IMR-90 (cell line): ENCODE measurements around the gene EHBP1. TPM values are rescaled to one million over a fixed set of nuclear protein-coding genes. Genes with fewer than 3 reads are reported as not detected.

ENCODE experiments used
- ATAC-seq: fragments of 200-7000 bp; cut with Tn5 transposase; 2 replicates; pipeline ENCODE4 v1.9.1; 2020; ENCODE audit warnings: low read depth, mild to moderate bottlenecking, moderate library complexity
- BruUV-seq: library from RNA; stranded (reverse); fragments of 400-500 nt; replicated peaks from 2 replicates; lab custom pipeline; 2021; lab: Mats Ljungman, UMichigan
- CTCF ChIA-PET: fragments of 300-600 bp; formaldehyde crosslinking; extraction: SDS; loops from one replicate; lab custom pipeline; 2021; ENCODE audit warnings: antibody characterized with exemption; lab: Yijun Ruan, JAX
- POLR2A ChIA-PET: fragments of 300-600 bp; sonication (Branson Sonifier 250); formaldehyde crosslinking; loops from one replicate; lab custom pipeline; 2022; ENCODE audit warnings: antibody characterized with exemption; ENCODE audit not compliant: unreplicated experiment; lab: Charles Lee
- DNase-seq: peaks from one replicate; pipeline ENCODE4 v3.0.0; 2013
- H2AFZ ChIP-seq: replicated peaks from 2 replicates; pipeline ENCODE3; 2013; ENCODE audit warnings: low read length, mild to moderate bottlenecking; ENCODE audit not compliant: poor library complexity
- H2AK5ac ChIP-seq: 2 replicates; pipeline ENCODE4 v1.6.1; 2013; ENCODE audit warnings: low read depth, low read length, inconsistent platforms
- H2AK9ac ChIP-seq: replicated peaks from 2 replicates; pipeline ENCODE3; 2013; ENCODE audit warnings: mild to moderate bottlenecking, low read depth, low read length, moderate library complexity; ENCODE audit not compliant: poor library complexity
- H2BK120ac ChIP-seq: 2 replicates; pipeline ENCODE4 v1.6.1; 2013; ENCODE audit warnings: low read depth, low read length, inconsistent platforms
- H2BK15ac ChIP-seq: 3 replicates; pipeline ENCODE4 v1.6.1; 2013; ENCODE audit warnings: low read depth, low read length, inconsistent platforms
- H2BK20ac ChIP-seq: 2 replicates; pipeline ENCODE4 v1.6.1; 2013; ENCODE audit warnings: low read depth, mild to moderate bottlenecking, inconsistent platforms, low read length, moderate library complexity
- H2BK5ac ChIP-seq: 2 replicates; pipeline ENCODE4 v1.6.1; 2013; ENCODE audit warnings: mild to moderate bottlenecking, low read depth, low read length, inconsistent platforms; ENCODE audit not compliant: poor library complexity, severe bottlenecking
- H3K14ac ChIP-seq: replicated peaks from 2 replicates; pipeline ENCODE4 v1.6.1; 2013; ENCODE audit warnings: low read depth, low read length, inconsistent platforms
- H3K18ac ChIP-seq: 2 replicates; pipeline ENCODE4 v1.6.1; 2013; ENCODE audit warnings: low read depth, low read length, control low read depth
- H3K23ac ChIP-seq: 2 replicates; pipeline ENCODE4 v1.6.1; 2013; ENCODE audit warnings: low read depth, low read length, inconsistent platforms
- H3K27ac ChIP-seq: 2 replicates; pipeline ENCODE4 v1.5.1; 2013; ENCODE audit warnings: mild to moderate bottlenecking, control low read depth, low read length; ENCODE audit not compliant: insufficient read depth
- H3K27me3 ChIP-seq: 2 replicates; pipeline ENCODE4 v1.6.1; 2013; ENCODE audit warnings: low read length; ENCODE audit not compliant: control insufficient read depth, insufficient read depth
- H3K36me3 ChIP-seq: 2 replicates; pipeline ENCODE4 v1.6.1; 2013; ENCODE audit warnings: low read length, mixed read lengths; ENCODE audit not compliant: control insufficient read depth, insufficient read depth
- H3K4ac ChIP-seq: 2 replicates; pipeline ENCODE4 v1.6.1; 2013; ENCODE audit warnings: low read depth, low read length, inconsistent platforms
- H3K4me1 ChIP-seq: 2 replicates; pipeline ENCODE4 v1.6.1; 2013; ENCODE audit warnings: low read length, mixed read lengths; ENCODE audit not compliant: control insufficient read depth, insufficient read depth
- H3K4me2 ChIP-seq: 2 replicates; pipeline ENCODE4 v1.6.1; 2013; ENCODE audit warnings: low read depth, mild to moderate bottlenecking, control low read depth, low read length, moderate library complexity
- H3K4me3 ChIP-seq: 2 replicates; pipeline ENCODE4 v1.5.1; 2013; ENCODE audit warnings: low read depth, mild to moderate bottlenecking, control low read depth, low read length, moderate library complexity; ENCODE audit not compliant: insufficient read depth
- H3K56ac ChIP-seq: 2 replicates; pipeline ENCODE4 v1.6.1; 2013; ENCODE audit warnings: low read length, inconsistent platforms; ENCODE audit not compliant: insufficient read depth; ENCODE audit errors: extremely low read depth
- H3K79me1 ChIP-seq, 2 experiments: 2 replicates each; pipeline ENCODE4 v1.6.1; 2013; ENCODE audit warnings: low read length in 2 of 2, inconsistent platforms in 1 of 2, low read depth in 1 of 2
- H3K9ac ChIP-seq: 2 replicates; pipeline ENCODE4 v1.6.1; 2013; ENCODE audit warnings: low read depth, low read length, control low read depth
- H3K9me1 ChIP-seq: 2 replicates; pipeline ENCODE4 v1.6.1; 2013; ENCODE audit warnings: low read length, inconsistent platforms; ENCODE audit not compliant: insufficient read depth
- H3K9me3 ChIP-seq: 2 replicates; pipeline ENCODE4 v1.6.1; 2013; ENCODE audit warnings: low read length; ENCODE audit not compliant: control insufficient read depth, insufficient read depth
- H4K20me1 ChIP-seq: 2 replicates; pipeline ENCODE4 v1.6.1; 2013; ENCODE audit warnings: low read length, inconsistent platforms; ENCODE audit not compliant: insufficient read depth
- H4K5ac ChIP-seq: 2 replicates; pipeline ENCODE4 v1.6.1; 2013; ENCODE audit warnings: mild to moderate bottlenecking, low read depth, low read length, control low read depth
- H4K8ac ChIP-seq, 2 experiments: 2 replicates each; pipeline ENCODE4 v1.6.1; 2013; ENCODE audit warnings: low read depth in 2 of 2, low read length in 2 of 2, control low read depth in 1 of 2, inconsistent platforms in 1 of 2
- H4K91ac ChIP-seq: 2 replicates; pipeline ENCODE4 v1.6.1; 2013; ENCODE audit warnings: low read depth, low read length, inconsistent platforms; ENCODE audit not compliant: insufficient read depth
- CEBPB ChIP-seq: IDR thresholded peaks from 2 replicates; pipeline ENCODE4 v1.6.1; 2012; ENCODE audit warnings: low read depth, low read length, improper control_type of control experiment
- MAZ ChIP-seq: IDR thresholded peaks from 2 replicates; pipeline ENCODE4 v1.6.1; 2012; ENCODE audit warnings: low read depth, mild to moderate bottlenecking, low read length, improper control_type of control experiment, moderate library complexity, borderline replicate concordance
- WGBS, 2 experiments: methylation state at CpG; one replicate each; pipeline versions ENCODE4 v1.1.5 to v1.1.7; 2013; ENCODE audit warnings: missing lambda C conversion rate in 2 of 2; ENCODE audit not compliant: insufficient read length in 1 of 2; ENCODE audit errors: extremely low coverage in 2 of 2; 5-methylcytosine and 5-hydroxymethylcytosine counted together
- dilution Hi-C: fragments of 300-500 bp; cut with HindIII; formaldehyde crosslinking; loops from one replicate; pipeline ENCODE4 v1.14.3; 2018; ENCODE audit warnings: low sequenced_read_pairs; ENCODE audit not compliant: unreplicated experiment
- in situ Hi-C: fragments of 300-500 bp; cut with MboI; formaldehyde crosslinking; loops from 3 replicates; pipeline ENCODE4 v1.14.3; 2019; ENCODE audit warnings: low sequenced_read_pairs, inconsistent platforms, mixed read lengths
- intact Hi-C: fragments of 100-400 bp; cut with micrococcal nuclease; formaldehyde crosslinking; loops from 2 replicates; pipeline ENCODE4 v1.10.0; 2022
- polyA plus RNA-seq, 3 experiments: library from polyadenylated mRNA; depleted of rRNA; stranded (reverse); fragments of >200 nt; gene quantifications; 2 replicates each; pipeline ENCODE4 v1.2.3, GENCODE V29; 2012; ENCODE audit warnings: low replicate concordance in 1 of 3
- total RNA-seq: library from RNA; depleted of rRNA; stranded (reverse); fragments of >200 nt; gene quantifications from 2 replicates; pipeline ENCODE4 v1.2.3, GENCODE V29; 2012

Gene EHBP1
- total and polyA plus RNA-seq, 2 of the 4 experiments (the other 2 are of a cell fraction), result 28.3 to 44.4 TPM

- Histone ChIP-seq H4K91ac (no peak overlapping the region), H4K20me1 (peaks cover 20% of the 10 kb centered on the region; the same call in 1 of the 2 replicates), H3K9ac (no peak overlapping the region), H3K27me3 (no peaks in the 10 kb centered on the region), H3K4ac (no peak overlapping the region), H3K9me3 (no peaks in the 10 kb centered on the region), H4K8ac (no peak overlapping the region), H3K4me2 (no peak overlapping the region), H2BK5ac (no peak overlapping the region), H3K18ac (no peak overlapping the region), H3K4me1 (no peaks in the 10 kb centered on the region; the same call in none of the 2 replicates), H2BK20ac (no peak overlapping the region), H2AFZ (no peak overlapping the region), H3K4me3 (no peak overlapping the region), H3K36me3 (no peaks in the 10 kb centered on the region), H3K27ac (no peak overlapping the region), H3K56ac (no peak overlapping the region), H2BK15ac (no peak overlapping the region), H3K9me1 (peaks cover 4% of the 10 kb centered on the region; the same call in 1 of the 2 replicates), H3K14ac (no peak overlapping the region), H4K5ac (no peak overlapping the region), H2AK9ac (no peak overlapping the region), H2BK120ac (0 out of 2 replicates have a peak overlapping the region, but pooled peaks have one; percentile 6), H3K23ac (0 out of 2 replicates have a peak overlapping the region, but pooled peaks have one; percentile 29), H3K79me1 (peaks cover 25 to 49% of the 10 kb centered on the region in 2 experiments), H2AK5ac (no peak overlapping the region)
- ATAC-seq, result no peak
- intact Hi-C loops (no loop called here), dilution Hi-C loops (no loop called here), in situ Hi-C loops (no loop called here)
- WGBS, 2 experiments, result no CpG with 5 or more reads among the region's 2 CpGs
- CTCF ChIA-PET, result no interaction called here
- POLR2A ChIA-PET, result no interaction called here
- TF ChIP-seq CEBPB (peak; percentile 27; the same call in 1 of the 2 replicates), MAZ (no peak)
- no peak for DNase-seq
- no TSS peak for BruUV-seq
These were observed 33.7 kb downstream of the EHBP1 start for GRCh38 chr2:62738981-62739936.
